ENCODE data around the gene KAT6B.

Gene KAT6B

GRCh38 chr10:75021379-75022249 lies 195.2 kb downstream of the KAT6B start:
- no peak for DNase-seq

- no peak for DNase-seq
Observed at GRCh38 chr10:75023074-75023473, 196.7 kb downstream of the KAT6B start.

GRCh38 chr10:75024971-75025523 lies 198.6 kb downstream of the KAT6B start:
- no peak for DNase-seq

- no peak for DNase-seq
Observed at GRCh38 chr10:75028049-75028448, 201.6 kb downstream of the KAT6B start.

GRCh38 chr10:75028748-75029147 lies 202.3 kb downstream of the KAT6B start:
- DNase-seq, result no peak

- DNase-seq, result no peak
Observed at GRCh38 chr10:75029420-75029819, 203.0 kb downstream of the KAT6B start.

- DNase-seq, result no peak
Observed at GRCh38 chr10:75029857-75030256, 203.5 kb downstream of the KAT6B start.

- DNase-seq, result no peak
Observed at GRCh38 chr10:75030371-75030770, 204.0 kb downstream of the KAT6B start.

GRCh38 chr10:75032119-75032518 lies 205.7 kb downstream of the KAT6B start:
- DNase-seq, result no peak

GRCh38 chr10:75032813-75033212 lies 206.4 kb downstream of the KAT6B start:
- no peak for DNase-seq

GRCh38 chr10:75033399-75034130 lies 207.2 kb downstream of the KAT6B start:
- no peak for DNase-seq

GRCh38 chr10:75034131-75034512 lies 207.7 kb downstream of the KAT6B start:
- no peak for DNase-seq

- no peak for DNase-seq
Observed at GRCh38 chr10:75034714-75035258, 208.4 kb downstream of the KAT6B start.

- no peak for DNase-seq
Observed at GRCh38 chr10:75035975-75036708, 209.7 kb downstream of the KAT6B start.

- DNase-seq, result no peak
Observed at GRCh38 chr10:75037171-75038153, 211.1 kb downstream of the KAT6B start.

- no peak for DNase-seq
Observed at GRCh38 chr10:75038335-75038734, 211.9 kb downstream of the KAT6B start.

- no peak for DNase-seq
Observed at GRCh38 chr10:75040576-75040975, 214.2 kb downstream of the KAT6B start.

- no peak for DNase-seq
Observed at GRCh38 chr10:75042292-75042974, 216.0 kb downstream of the KAT6B start.

GRCh38 chr10:75043256-75044131 lies 217.1 kb downstream of the KAT6B start:
- DNase-seq, result peak in 2 of 4 experiments; percentile 5 to 17

- DNase-seq, result no peak
Observed at GRCh38 chr10:75048669-75049098, 222.3 kb downstream of the KAT6B start.
